H9 (cell line): Measurements from ENCODE around the gene EGFR. TPM values are rescaled to one million over a fixed set of nuclear protein-coding genes. Genes with fewer than 3 reads are reported as not detected.

Source experiments
- DNase-seq: peaks from one replicate; pipeline ENCODE4 v3.0.0-alpha.2; 2017
- H2AFZ ChIP-seq: one replicate; pipeline ENCODE4 v1.6.1; 2013; ENCODE audit warnings: mild to moderate bottlenecking, low read length, control low read depth, moderate library complexity
- H2AK5ac ChIP-seq: 2 replicates; pipeline ENCODE4 v1.6.1; 2013; ENCODE audit warnings: low read length, control low read depth, mixed read lengths; ENCODE audit not compliant: insufficient read length
- H2BK120ac ChIP-seq: one replicate; pipeline ENCODE4 v1.6.1; 2013; ENCODE audit warnings: low read depth, mild to moderate bottlenecking, low read length, control low read depth, inconsistent platforms; ENCODE audit not compliant: poor library complexity, severe bottlenecking
- H2BK12ac ChIP-seq: 2 replicates; pipeline ENCODE4 v1.6.1; 2013; ENCODE audit warnings: low read length, control low read depth, mixed read lengths, low read depth; ENCODE audit not compliant: insufficient read length
- H2BK15ac ChIP-seq: 2 replicates; pipeline ENCODE4 v1.6.1; 2013; ENCODE audit warnings: low read depth, low read length, control low read depth
- H2BK20ac ChIP-seq: one replicate; pipeline ENCODE4 v1.6.1; 2013; ENCODE audit warnings: low read depth, mild to moderate bottlenecking, low read length, control low read depth, inconsistent platforms; ENCODE audit not compliant: poor library complexity, severe bottlenecking
- H2BK5ac ChIP-seq: 2 replicates; pipeline ENCODE4 v1.6.1; 2013; ENCODE audit warnings: low read length, control low read depth, mixed read lengths; ENCODE audit not compliant: insufficient read length
- H3K14ac ChIP-seq: 2 replicates; pipeline ENCODE4 v1.6.1; 2013; ENCODE audit warnings: low read length, control low read depth; ENCODE audit not compliant: insufficient read depth
- H3K18ac ChIP-seq: 2 replicates; pipeline ENCODE4 v1.6.1; 2013; ENCODE audit warnings: low read depth, mild to moderate bottlenecking, mixed read lengths, low read length, control low read depth; ENCODE audit not compliant: insufficient read length
- H3K23ac ChIP-seq: 2 replicates; pipeline ENCODE4 v1.6.1; 2013; ENCODE audit warnings: low read length, control low read depth, mixed read lengths, low read depth; ENCODE audit not compliant: insufficient read length
- H3K23me2 ChIP-seq: 2 replicates; pipeline ENCODE4 v1.6.1; 2013; ENCODE audit warnings: low read depth, mild to moderate bottlenecking, mixed read lengths, low read length, control low read depth; ENCODE audit not compliant: insufficient read length, poor library complexity, severe bottlenecking
- H3K27ac ChIP-seq: 2 replicates; pipeline ENCODE4 v1.5.1; 2013; ENCODE audit warnings: low read length, control low read depth, mixed read lengths, low read depth; ENCODE audit not compliant: insufficient read length
- H3K27me3 ChIP-seq: 2 replicates; pipeline ENCODE4 v1.6.1; 2013; ENCODE audit warnings: low read length, control low read depth, inconsistent platforms; ENCODE audit not compliant: insufficient read depth
- H3K4ac ChIP-seq: 2 replicates; pipeline ENCODE4 v1.6.1; 2013; ENCODE audit warnings: low read depth, mild to moderate bottlenecking, control low read depth, inconsistent platforms, low read length, moderate library complexity
- H3K4me1 ChIP-seq: 2 replicates; pipeline ENCODE4 v1.6.1; 2013; ENCODE audit warnings: low read length, control low read depth, inconsistent platforms; ENCODE audit not compliant: insufficient read depth
- H3K4me2 ChIP-seq: 2 replicates; pipeline ENCODE4 v1.6.1; 2013; ENCODE audit warnings: low read length, control low read depth, mixed read lengths; ENCODE audit not compliant: insufficient read length, insufficient read depth
- H3K56ac ChIP-seq: 2 replicates; pipeline ENCODE4 v1.6.1; 2013; ENCODE audit warnings: low read depth, mild to moderate bottlenecking, mixed read lengths, low read length, control low read depth; ENCODE audit not compliant: insufficient read length
- H3K79me1 ChIP-seq: 2 replicates; pipeline ENCODE4 v1.6.1; 2013; ENCODE audit warnings: low read depth, mild to moderate bottlenecking, moderate library complexity, low read length, control low read depth, inconsistent platforms; ENCODE audit not compliant: insufficient read depth, poor library complexity, severe bottlenecking
- H3K79me2 ChIP-seq: 2 replicates; pipeline ENCODE4 v1.6.1; 2013; ENCODE audit warnings: low read length, control low read depth, inconsistent platforms; ENCODE audit not compliant: insufficient read depth
- H3K9ac ChIP-seq: 2 replicates; pipeline ENCODE4 v1.6.1; 2013; ENCODE audit warnings: low read length, control low read depth, mixed read lengths; ENCODE audit not compliant: insufficient read length; ENCODE audit errors: extremely low read depth
- H3K9me3 ChIP-seq: one replicate; pipeline ENCODE4 v1.6.1; 2013; ENCODE audit warnings: low read depth, low read length, inconsistent platforms; ENCODE audit not compliant: control insufficient read depth
- H3T11ph ChIP-seq: one replicate; pipeline ENCODE4 v1.6.1; 2013; ENCODE audit warnings: mild to moderate bottlenecking, low read length, control low read depth, inconsistent platforms
- H4K20me1 ChIP-seq: one replicate; pipeline ENCODE4 v1.6.1; 2013; ENCODE audit not compliant: control insufficient read depth, insufficient read length, insufficient read depth
- H4K5ac ChIP-seq: 2 replicates; pipeline ENCODE4 v1.6.1; 2013; ENCODE audit warnings: low read depth, mild to moderate bottlenecking, mixed read lengths, low read length, control low read depth; ENCODE audit not compliant: insufficient read length
- H4K8ac ChIP-seq: replicated peaks from 2 replicates; pipeline ENCODE4 v1.6.1; 2013; ENCODE audit warnings: low read length, control low read depth, mixed read lengths, low read depth; ENCODE audit not compliant: insufficient read length
- H4K91ac ChIP-seq: 2 replicates; pipeline ENCODE4 v1.6.1; 2013; ENCODE audit warnings: low read depth, mild to moderate bottlenecking, moderate library complexity, mixed read lengths, low read length, control low read depth; ENCODE audit not compliant: insufficient read length
- H3K27ac Mint-ChIP-seq, 3 experiments: 2 replicates in 2 of 3; 3 replicates in 1 of 3; pipeline ENCODE4 v1.8.0; 2020 to 2021; ENCODE audit warnings: mixed read lengths in 3 of 3, mild to moderate bottlenecking in 1 of 3, moderate library complexity in 1 of 3
- H3K27me3 Mint-ChIP-seq: 2 replicates; pipeline ENCODE4 v1.8.0; 2021; ENCODE audit warnings: low read depth, mild to moderate bottlenecking, moderate library complexity, mixed read lengths
- H3K36me3 Mint-ChIP-seq, 3 experiments: 2 replicates in 2 of 3; 3 replicates in 1 of 3; pipeline ENCODE4 v1.8.0; 2020 to 2021; ENCODE audit warnings: low read depth in 3 of 3, mixed read lengths in 3 of 3; ENCODE audit not compliant: insufficient read depth in 1 of 3
- H3K4me1 Mint-ChIP-seq, 2 experiments: 2 replicates each; pipeline ENCODE4 v1.8.0; 2020; ENCODE audit warnings: mixed read lengths in 2 of 2
- H3K4me3 Mint-ChIP-seq, 2 experiments: 2 replicates in 1 of 2; 3 replicates in 1 of 2; pipeline ENCODE4 v1.8.0; 2020 to 2021; ENCODE audit warnings: mild to moderate bottlenecking in 2 of 2, mixed read lengths in 2 of 2, moderate library complexity in 1 of 2
- H3K9me3 Mint-ChIP-seq, 2 experiments: 2 replicates in 1 of 2; 3 replicates in 1 of 2; pipeline ENCODE4 v1.8.0; 2020; ENCODE audit warnings: mild to moderate bottlenecking in 2 of 2, mixed read lengths in 2 of 2, moderate library complexity in 1 of 2
- WGBS: extraction: QIAGEN DNeasy Blood & Tissue Kit; methylation state at CpG from one replicate; pipeline ENCODE4 v1.1.7; 2013; ENCODE audit warnings: missing lambda C conversion rate, low lambda C conversion rate, mixed read lengths; ENCODE audit not compliant: insufficient read length; ENCODE audit errors: extremely low coverage; 5-methylcytosine and 5-hydroxymethylcytosine counted together
- total RNA-seq: library from RNA; stranded (reverse); gene quantifications from 2 replicates; pipeline ENCODE4 v1.2.1, GENCODE V29; 2021
- TF ChIP-seq, protein P1 (sequence below): fragments of 200-600 bp; sonication (generic); conservative IDR thresholded peaks from 3 replicates; pipeline ENCODE4 v1.8.0; 2021; ENCODE audit warnings: antibody characterized with exemption, mild to moderate bottlenecking

The EGFR gene
- total RNA-seq, 1 experiment from 2014 or later, result 3.3 TPM

DNA sequence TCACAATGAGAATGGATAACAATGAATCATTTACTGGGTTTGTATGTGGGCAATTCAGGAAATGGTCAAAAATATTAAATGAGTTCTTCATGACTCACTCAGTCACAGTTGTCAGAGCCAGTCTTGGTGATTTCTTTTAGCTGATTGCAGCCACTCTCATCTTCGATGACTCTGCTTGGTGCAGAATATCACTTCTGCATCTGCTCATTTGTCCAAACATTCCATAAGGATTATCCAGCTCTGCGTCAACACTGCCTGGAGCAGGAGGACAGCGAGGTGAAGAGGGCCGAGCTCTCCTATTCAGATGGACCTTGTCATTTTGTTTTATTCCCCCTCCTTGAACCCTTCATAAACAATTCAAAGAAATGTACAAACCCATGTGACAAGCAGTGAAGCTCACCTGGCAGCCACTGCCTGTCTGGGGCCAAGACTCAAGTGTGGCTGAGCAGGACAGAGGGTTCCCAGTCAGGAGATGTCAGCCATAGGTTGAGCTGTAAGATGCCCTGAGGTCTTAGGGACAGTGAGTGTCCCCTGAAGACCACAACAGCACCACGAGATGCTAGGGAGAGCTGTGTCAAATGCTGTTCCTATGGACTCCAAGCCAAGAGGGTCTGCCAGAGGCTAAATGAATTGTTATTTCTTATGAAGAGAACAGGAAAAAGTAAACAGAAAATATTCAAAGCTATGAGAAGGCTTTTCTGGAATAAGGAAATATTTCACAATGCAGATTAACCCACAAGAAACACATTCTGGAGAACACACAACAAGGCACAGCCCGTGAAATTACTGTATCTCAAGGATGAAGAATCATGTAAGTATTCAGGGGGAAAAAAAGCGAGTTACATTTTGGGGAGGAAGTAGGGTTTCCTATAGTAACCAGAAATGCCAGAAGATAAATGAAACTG, 33.1 kb upstream of the EGFR start:
- Histone ChIP-seq H4K20me1 (no peaks in the 10 kb centered on the region), H4K8ac (no peak overlapping the region), H3K4me2 (no peak overlapping the region), H2BK15ac (no peak overlapping the region), H3K14ac (no peak overlapping the region), H2BK5ac (no peak overlapping the region), H4K91ac (no peak overlapping the region), H3K79me2 (no peaks in the 10 kb centered on the region), H3T11ph (no peak overlapping the region), H3K27me3 (no peaks in the 10 kb centered on the region), H3K56ac (no peak overlapping the region), H2AFZ (no peak overlapping the region), H4K5ac (no peak overlapping the region), H2BK12ac (peak overlapping the region; percentile 35), H3K23me2 (no peaks in the 10 kb centered on the region), H3K27ac (no peak overlapping the region), H3K4me1 (no peaks in the 10 kb centered on the region), H3K23ac (no peak overlapping the region), H3K9me3 (no peaks in the 10 kb centered on the region), H3K9ac (no peak overlapping the region), H2BK20ac (no peak overlapping the region), H3K79me1 (no peaks in the 10 kb centered on the region), H3K18ac (no peak overlapping the region), H2BK120ac (no peak overlapping the region), H3K4ac (no peak overlapping the region), H2AK5ac (no peak overlapping the region)
- H3K27ac Mint-ChIP-seq, result peak overlapping the region in 1 of 3 experiments; percentile 65; a peak in 1 of 7 replicates
- TF ChIP-seq, protein P1, sequence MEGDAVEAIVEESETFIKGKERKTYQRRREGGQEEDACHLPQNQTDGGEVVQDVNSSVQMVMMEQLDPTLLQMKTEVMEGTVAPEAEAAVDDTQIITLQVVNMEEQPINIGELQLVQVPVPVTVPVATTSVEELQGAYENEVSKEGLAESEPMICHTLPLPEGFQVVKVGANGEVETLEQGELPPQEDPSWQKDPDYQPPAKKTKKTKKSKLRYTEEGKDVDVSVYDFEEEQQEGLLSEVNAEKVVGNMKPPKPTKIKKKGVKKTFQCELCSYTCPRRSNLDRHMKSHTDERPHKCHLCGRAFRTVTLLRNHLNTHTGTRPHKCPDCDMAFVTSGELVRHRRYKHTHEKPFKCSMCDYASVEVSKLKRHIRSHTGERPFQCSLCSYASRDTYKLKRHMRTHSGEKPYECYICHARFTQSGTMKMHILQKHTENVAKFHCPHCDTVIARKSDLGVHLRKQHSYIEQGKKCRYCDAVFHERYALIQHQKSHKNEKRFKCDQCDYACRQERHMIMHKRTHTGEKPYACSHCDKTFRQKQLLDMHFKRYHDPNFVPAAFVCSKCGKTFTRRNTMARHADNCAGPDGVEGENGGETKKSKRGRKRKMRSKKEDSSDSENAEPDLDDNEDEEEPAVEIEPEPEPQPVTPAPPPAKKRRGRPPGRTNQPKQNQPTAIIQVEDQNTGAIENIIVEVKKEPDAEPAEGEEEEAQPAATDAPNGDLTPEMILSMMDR, result no peak
- no peaks in the 10 kb centered on the region; a peak in 1 of 7 replicates for H3K36me3 Mint-ChIP-seq
- no peaks in the 10 kb centered on the region for H3K9me3 Mint-ChIP-seq
- H3K4me1 Mint-ChIP-seq, result no peaks in the 10 kb centered on the region
- WGBS, result no CpG with 5 or more reads among the region's 7 CpGs
- H3K4me3 Mint-ChIP-seq, result no peak overlapping the region
- no peak for DNase-seq
- H3K27me3 Mint-ChIP-seq, result peaks cover 6% of the 10 kb centered on the region; the same call in 1 of the 2 replicates
